GM19238 (cell line): Measurements from ENCODE around the gene SEMA3C.

Source experiments
- DNase-seq: peaks from one replicate; pipeline ENCODE4 v3.0.0; 2011; ENCODE audit warnings: low spot score; ENCODE audit not compliant: insufficient read length

SEMA3C gene

GRCh38 chr7:80827239-80827633 is 91.6 kb downstream of the SEMA3C start:
- no peak for DNase-seq

GRCh38 chr7:80826520-80827238 is 92.2 kb downstream of the SEMA3C start:
- DNase-seq = no peak

GRCh38 chr7:80825499-80825898 is 93.4 kb downstream of the SEMA3C start:
- no peak for DNase-seq

- no peak for DNase-seq
Measured at GRCh38 chr7:80824253-80824652, 94.6 kb downstream of the SEMA3C start.

- DNase-seq = no peak
Measured at GRCh38 chr7:80823057-80823456, 95.8 kb downstream of the SEMA3C start.

DNA sequence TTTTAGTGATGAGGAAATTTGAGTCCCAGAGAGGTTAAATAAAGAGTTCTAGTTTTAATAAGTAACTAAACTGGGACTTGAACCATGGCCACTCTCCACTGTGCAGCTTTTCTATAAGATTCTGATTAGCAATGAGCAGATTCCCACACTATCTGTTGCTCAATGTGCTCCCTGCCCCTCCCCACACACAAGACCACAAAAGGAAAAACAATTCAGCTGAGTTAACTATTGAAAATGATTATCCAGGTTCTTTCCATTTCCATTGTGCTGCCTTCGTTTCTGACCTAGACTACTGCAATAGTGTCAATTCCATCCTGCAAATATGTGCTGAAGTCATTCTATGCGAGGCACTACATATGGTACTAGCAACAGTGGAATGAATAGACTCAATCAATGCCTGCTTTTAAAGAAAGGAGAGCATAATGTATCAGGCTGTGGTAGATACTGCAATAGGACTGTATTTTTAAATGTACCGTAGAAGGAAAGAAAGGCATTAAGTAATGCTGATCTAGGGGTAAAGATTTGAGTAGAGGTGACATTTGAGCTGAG is 97.0 kb downstream of the SEMA3C start:
- DNase-seq = no peak

DNA sequence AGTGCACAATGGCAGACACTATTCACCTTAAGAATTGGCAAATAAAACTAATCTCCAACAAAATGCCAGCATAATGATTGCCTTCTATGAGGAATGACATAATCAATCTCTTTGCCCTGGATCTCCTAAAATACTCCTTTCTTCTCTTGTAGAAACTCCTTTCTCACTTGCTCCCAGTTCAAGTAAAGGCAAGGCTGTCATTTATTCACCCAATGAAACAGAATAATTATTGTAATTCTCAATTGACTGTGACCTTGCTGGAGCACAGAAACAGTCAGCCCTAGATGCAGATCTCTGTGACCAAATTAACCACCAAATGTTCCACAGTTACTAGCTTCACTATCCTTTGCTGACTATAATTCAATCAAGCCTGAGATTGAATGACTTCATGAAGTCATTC is 99.3 kb downstream of the SEMA3C start:
- DNase-seq = no peak

GRCh38 chr7:80818181-80818580 is 100.7 kb downstream of the SEMA3C start:
- no peak for DNase-seq

- DNase-seq = no peak
Measured at GRCh38 chr7:80816806-80817205, 102.0 kb downstream of the SEMA3C start.

DNA sequence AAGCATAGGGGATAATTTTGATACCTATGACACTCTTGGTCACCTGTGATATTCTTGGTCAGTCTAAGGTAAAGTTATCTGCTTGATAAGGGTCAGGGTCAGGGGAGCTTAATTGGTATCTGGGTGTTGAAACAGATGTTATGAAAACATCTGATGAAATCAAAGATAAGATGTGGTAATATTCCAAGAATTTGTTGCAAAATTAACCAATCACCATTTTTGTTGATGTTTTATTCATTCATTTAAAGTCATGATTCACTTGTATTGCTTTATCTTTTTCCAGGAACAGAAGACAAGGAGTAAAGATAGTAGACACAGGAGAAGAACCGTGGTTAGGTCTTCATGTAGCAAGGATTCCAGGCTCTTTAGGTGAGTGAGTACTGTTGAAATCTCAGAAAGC is 103.1 kb downstream of the SEMA3C start:
- no peak for DNase-seq

- DNase-seq = no peak
Measured at GRCh38 chr7:80809545-80809944, 109.3 kb downstream of the SEMA3C start.

GRCh38 chr7:80807166-80807900 is 111.5 kb downstream of the SEMA3C start:
- no peak for DNase-seq

DNA sequence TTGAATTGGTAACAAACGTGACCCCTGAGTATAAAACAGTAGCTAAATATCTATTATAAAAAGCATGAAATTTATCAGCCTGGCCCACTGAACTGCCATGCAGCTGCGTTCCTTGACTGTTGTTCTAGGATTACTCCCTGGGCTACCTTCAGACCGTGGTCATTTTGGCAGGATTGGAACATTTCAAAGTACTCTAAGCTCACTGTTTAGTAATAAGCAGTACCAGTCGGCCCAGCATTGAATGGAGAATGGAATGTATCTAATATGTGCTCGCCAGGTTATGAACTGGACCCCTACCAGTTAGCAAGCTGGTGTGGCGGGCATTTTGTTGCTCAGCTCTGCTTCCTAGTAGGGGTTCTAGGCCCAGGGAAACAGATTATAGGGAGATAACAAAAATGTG is 112.2 kb downstream of the SEMA3C start:
- DNase-seq = no peak

DNA sequence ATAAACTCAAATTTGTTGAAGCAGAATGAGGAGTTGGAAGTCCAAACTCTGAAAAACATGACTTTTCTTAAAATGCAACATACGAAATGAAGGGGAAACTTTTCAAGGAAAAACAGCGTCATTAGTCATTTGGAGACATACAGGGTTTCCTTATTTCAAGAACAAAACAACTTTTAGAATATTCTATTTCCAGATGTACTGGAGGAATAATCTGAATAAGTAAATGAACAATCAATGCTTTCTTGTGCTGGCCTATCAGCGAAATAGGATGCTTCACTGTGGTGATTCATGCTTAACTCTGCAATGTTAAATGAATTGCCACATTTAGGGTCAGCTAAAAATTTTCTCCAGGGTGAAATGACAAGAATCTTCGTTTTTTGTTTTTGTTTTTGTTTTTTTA is 114.3 kb downstream of the SEMA3C start:
- DNase-seq = no peak

DNA sequence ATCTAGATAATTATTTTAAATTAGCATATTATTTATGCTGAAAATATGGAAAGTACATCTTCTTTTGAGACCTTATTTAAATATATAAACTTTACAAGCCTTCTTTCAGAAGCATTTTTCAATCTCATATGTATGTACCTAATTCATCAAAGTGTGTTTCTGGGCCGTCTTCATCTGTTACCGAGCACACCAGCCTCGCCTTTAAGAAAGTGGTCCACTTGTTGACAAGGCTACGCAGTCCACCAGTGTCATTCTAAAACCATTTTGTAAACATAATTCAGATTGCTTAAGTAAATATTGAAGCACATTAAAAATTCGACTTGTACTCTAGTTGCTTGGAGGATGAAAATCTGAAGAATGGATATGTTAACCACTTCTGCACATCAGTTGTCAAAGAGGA is 116.3 kb downstream of the SEMA3C start:
- DNase-seq = no peak

DNA sequence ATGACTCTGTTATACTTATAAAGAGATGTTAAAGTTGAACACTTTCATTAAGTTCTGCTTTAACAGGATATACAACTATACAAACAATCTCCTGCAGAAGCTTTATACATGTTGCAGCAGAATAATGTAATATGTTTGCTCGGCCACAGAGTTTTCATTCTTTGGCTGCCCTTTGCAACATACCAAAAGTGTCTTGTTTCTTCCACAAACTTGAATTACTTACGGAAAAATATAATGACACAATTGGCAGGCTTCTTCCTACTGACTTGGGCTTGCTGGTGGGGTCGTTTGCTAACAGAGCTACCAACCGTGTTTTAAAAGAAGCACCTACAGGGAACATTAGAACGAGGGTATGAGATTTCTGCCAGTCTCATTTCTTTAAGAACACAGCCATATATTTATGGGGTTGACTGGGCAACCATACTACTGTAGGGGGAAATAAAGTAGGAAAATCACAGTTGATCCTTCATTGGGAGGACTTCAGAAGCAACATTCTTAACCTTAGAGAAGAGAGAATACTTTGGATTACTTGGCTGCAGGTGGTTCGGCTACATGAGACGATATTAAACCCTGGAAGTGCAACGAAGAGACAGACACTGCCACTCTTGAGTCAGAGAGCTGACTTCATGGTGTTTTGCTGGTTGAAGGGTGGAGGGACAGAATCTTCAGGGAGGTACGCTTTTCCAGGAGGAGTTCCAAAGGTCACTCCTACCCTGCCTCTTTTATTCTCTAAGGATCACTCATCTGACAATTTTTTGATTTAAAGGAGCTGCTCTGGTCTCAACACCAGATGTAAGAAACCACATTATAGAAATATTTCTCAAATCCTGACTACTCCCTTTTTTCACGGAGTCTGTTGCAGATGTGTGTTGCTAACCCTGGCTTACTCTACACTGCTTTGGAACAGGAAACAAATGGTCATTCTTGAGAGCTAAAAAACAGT is 123.9 kb downstream of the SEMA3C start:
- DNase-seq = no peak

- DNase-seq = no peak
Measured at GRCh38 chr7:80791509-80791929, 127.3 kb downstream of the SEMA3C start.

GRCh38 chr7:80790877-80791276 is 128.0 kb downstream of the SEMA3C start:
- no peak for DNase-seq

- DNase-seq = no peak
Measured at GRCh38 chr7:80787721-80788120, 131.1 kb downstream of the SEMA3C start.

- no peak for DNase-seq
Measured at GRCh38 chr7:80785961-80786536, 132.8 kb downstream of the SEMA3C start.

- no peak for DNase-seq
Measured at GRCh38 chr7:80785276-80785675, 133.6 kb downstream of the SEMA3C start.
